HG03045 (cell line): ENCODE data around the gene AGXT2.
"Not testable (repeated sequence)": the region's sequence is repeated elsewhere in the genome, so short reads cannot be mapped to it uniquely, and the experiment has no call there.

ENCODE experiments used
- ATAC-seq: cut with Tn5 transposase; IDR thresholded peaks from one replicate; pipeline ENCODE4 v1.9.1; 2021; ENCODE audit warnings: mild to moderate bottlenecking, moderate library complexity; ENCODE audit not compliant: unreplicated experiment

The AGXT2 gene

GRCh38 chr5:34976347-34976746 lies 71.4 kb downstream of the AGXT2 start:
- ATAC-seq: no peak

GRCh38 chr5:34971655-34972054 lies 76.1 kb downstream of the AGXT2 start:
- ATAC-seq: not testable (repeated sequence)

GRCh38 chr5:34970552-34970951 lies 77.2 kb downstream of the AGXT2 start:
- ATAC-seq: peak; percentile 57

GRCh38 chr5:34968258-34968657 lies 79.5 kb downstream of the AGXT2 start:
- ATAC-seq: no peak

GRCh38 chr5:34967540-34967939 lies 80.2 kb downstream of the AGXT2 start:
- no peak for ATAC-seq

GRCh38 chr5:34959323-34959722 lies 88.4 kb downstream of the AGXT2 start:
- ATAC-seq: peak; percentile 97

- ATAC-seq: no peak
Observed at GRCh38 chr5:34957857-34958690, 89.7 kb downstream of the AGXT2 start.

- ATAC-seq: no peak
Observed at GRCh38 chr5:34957321-34957720, 90.4 kb downstream of the AGXT2 start.
